HG03139 (cell line): ENCODE data around the gene EML6.
A peak's percentile ranks its signal among the peaks of the same experiment; 100 is the strongest.
"Not testable (repeated sequence)": the region's sequence is repeated elsewhere in the genome, so short reads cannot be mapped to it uniquely, and the experiment has no call there.

Experiments
- ATAC-seq: cut with Tn5 transposase; IDR thresholded peaks from one replicate; pipeline ENCODE4 v1.9.1; 2021; ENCODE audit not compliant: unreplicated experiment

Gene EML6

GRCh38 chr2:54986264-54986663, 262.8 kb downstream of the EML6 start:
- ATAC-seq = no peak

DNA sequence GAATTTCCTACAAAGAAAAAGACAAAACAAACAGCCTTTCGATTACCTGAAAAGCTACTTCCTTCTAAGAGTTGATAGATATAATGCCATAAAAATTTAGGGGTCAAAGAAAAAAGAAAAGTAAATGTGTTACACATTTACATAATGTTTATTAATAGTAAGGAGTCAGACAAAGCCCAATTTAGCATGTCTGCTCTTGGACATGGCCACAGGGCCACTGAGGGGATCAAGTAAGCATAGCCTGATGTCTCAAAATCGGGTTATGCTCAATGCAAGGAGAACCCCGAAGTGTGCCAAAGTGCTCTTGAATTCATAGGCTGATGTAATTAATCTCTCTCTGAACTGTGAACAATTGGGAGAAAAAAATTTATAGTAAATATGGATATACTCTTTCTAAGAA, 265.1 kb downstream of the EML6 start:
- no peak for ATAC-seq

GRCh38 chr2:54990694-54991093, 267.2 kb downstream of the EML6 start:
- not testable (repeated sequence) for ATAC-seq

DNA sequence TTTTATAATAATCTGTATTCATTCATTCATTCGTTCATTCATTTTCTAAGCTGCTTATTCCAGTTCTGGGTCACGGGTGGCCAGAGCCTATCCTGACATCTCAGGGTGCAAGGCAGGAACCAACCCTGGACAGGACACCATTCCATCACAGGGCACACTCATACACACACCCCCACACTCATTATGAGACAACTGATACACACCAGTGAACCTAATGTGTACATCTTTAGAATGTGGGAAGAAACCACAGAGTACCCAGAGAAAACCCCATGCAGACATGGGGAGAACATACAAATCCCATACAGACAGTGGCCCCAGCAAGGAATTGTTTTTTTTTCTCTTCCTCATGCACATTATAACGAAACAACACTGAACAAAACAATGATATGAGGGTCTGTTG, 272.1 kb downstream of the EML6 start:
- ATAC-seq = no peak

DNA sequence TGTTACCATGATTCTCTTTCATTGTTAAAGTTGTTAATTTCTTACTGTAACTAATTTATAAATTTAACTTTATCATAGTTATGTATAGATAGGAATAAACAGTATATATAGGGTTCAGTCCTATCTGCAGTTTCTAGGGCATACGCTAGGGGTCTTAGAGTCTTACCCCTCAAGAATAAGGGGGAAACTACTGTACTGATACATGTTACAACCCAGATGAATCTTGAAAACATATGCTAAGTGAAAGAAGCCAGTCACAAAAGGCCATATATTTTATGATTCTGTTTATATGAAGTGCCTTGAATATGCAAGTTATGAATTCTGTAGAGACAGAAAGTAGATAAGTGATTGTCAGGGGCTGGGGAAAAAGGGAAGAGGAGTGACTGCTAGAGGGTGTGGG, 274.4 kb downstream of the EML6 start:
- ATAC-seq = no peak

GRCh38 chr2:54999182-54999581, 275.7 kb downstream of the EML6 start:
- ATAC-seq = no peak

- no peak for ATAC-seq
Measured at GRCh38 chr2:55000341-55000740, 276.9 kb downstream of the EML6 start.

DNA sequence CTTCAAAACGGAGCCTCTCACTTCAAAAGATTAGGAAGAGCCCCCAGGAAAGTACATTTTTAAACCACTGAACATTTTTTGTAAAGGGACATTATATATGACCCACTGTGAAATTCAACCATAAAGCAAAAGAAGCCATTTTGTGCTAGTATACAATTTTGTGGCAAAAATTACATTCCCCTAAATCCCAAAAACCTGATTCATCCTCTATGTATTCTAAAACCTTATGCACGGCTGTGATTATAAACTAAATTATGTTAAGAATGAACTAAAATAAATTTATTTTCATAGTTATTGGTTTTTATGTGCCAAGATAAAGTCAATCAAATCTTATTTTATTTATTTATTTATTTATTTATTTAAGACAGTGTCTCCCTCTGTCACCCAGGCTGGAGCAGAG, 278.3 kb downstream of the EML6 start:
- ATAC-seq = no peak

GRCh38 chr2:55003706-55004639, 280.5 kb downstream of the EML6 start:
- ATAC-seq = no peak

DNA sequence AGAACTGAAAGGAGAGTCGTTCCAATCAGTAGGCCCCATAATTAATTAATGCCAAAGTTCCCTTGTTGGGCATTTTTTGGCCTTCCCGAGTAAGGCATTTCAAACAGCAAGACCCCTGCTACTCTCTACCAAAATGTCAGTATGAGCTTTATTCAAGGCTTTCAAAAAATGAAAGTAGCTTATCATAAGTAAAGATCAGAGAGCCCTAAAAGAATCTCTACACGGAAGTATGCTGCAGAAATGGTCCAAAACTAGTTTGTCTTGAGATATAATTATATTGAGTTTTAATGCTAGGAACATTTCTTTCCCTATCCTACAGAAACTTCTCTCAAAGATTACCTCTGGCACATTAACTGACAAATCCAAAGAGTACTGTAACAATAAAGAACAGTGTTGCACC, 282.8 kb downstream of the EML6 start:
- no peak for ATAC-seq

DNA sequence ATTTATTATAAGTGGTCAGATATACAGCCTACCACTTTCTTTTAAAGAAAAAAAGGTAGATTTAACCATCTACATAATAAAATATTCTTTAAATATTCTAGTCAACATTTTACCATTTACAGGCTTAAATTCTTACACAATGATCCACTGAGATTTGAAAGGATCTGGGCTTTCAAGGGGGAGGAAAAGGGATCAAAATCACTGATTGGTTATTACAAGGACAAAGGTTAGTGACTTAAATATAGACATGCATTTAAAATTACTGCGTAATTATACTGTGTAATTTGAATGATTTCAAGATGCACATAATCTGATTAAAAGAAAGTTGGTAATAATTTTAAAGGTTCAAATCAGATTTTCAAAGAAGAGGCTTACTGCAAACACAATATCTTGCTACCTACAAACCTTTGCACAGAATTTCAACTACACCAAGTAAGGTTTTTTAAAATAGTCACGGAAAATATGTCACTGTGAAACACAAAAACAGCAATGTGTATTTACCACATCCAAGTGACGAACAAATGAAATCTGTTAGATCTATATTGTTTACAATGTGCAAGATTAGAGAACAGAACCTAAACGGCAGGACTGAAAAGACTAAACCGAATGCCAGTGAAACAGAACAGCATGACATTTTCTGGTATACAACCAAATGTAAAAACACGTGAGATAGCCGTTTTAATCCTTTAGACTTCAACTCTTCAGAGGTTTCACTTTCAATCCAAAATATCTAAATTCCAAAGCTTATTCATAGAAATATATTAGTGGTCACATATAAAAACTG, 286.0 kb downstream of the EML6 start:
- ATAC-seq = no peak

DNA sequence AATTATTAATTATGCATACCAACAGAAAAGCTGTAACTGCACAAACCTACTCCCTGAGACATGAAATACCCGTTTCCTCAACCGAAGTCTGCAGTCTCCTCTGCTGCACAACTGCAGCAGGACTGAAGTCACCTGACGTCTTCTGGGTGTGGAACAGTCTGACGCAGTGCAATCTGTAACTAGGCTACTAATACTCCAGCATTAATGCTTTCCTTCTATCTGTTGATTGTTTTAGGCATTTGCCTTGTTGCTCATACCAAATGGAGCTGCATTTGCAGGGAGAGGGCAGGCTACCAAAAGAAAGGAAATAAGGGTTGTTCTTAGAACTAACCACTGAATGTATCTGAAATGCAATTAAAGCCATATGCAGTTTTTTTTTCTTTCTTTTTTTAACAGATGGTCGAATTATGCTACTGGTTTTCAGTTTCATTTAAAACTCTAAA, 286.7 kb downstream of the EML6 start:
- peak; percentile 92 for ATAC-seq

GRCh38 chr2:55010915-55011314, 287.5 kb downstream of the EML6 start:
- no peak for ATAC-seq

DNA sequence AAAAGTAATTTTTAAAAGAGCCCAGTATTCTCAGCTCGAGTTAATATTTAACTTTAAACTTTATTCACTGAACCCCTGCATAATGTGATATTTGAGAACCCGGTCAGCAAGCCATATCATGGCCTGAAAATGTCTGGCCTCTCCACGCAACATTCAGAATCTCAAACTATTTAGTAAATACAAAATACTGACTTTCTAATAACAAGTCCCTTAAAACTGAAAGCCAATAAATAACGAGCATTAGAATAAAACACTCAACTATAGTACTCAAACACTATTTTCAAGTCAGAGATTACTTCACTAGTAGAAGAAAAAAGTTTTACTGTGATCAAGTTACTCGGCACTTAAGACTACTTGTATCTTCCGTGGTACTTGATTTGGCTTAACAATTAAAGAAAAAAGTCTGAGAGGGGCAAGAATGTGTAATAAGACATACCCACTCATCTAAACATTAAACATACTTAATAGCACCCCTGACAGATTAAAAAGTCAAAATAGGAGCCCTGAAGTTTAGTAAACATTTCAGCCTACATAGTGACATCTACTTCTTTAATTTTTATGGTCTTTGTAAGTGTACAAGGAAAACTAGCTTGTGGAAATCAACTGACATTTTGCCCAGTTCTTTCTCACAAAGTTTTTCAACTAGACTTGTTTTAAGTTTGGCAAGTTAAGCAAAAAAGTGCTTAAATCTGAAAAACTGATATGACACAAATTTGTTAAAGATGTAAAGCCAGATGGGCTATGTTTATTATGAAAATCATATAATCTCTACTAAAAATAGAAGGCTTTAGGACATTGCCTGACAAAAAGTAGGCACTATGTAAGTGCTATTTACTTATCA, 288.6 kb downstream of the EML6 start:
- ATAC-seq = no peak

DNA sequence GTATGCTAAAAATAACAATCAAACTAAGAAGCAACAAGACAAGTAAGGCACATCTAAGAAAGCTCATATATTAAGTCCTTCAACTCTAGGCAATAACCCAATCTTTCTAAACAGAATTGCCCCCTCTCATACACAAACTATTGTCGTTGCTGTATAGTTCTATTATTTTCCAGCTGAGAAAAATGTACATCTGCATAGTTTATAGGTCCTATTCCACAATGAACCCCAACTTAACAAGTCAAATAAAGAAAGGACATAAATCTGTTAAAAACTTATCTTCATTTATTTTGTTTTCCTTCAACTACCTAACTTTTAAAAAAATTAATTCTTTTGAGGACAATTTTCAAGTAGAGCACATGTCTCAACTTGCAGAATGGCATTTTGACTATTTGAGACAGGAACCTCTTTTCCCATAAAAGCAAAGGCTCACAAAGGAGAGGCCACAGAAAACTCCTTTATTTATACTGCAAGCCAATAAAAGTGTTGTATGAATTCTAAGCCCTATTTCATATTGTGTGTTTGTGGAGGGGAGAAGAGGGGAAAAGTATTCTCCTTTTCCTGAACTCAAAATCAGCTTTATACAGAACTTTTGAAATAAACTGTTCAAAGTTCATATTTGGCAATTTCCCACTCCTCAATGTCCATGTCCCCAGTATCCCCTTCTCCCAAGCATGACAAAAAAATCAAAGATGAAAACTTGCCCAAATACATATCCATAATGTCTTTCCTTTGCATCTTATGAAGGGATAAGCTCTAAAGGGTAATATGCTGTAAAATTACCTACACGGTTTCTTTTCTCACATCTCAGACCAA, 289.4 kb downstream of the EML6 start:
- no peak for ATAC-seq

DNA sequence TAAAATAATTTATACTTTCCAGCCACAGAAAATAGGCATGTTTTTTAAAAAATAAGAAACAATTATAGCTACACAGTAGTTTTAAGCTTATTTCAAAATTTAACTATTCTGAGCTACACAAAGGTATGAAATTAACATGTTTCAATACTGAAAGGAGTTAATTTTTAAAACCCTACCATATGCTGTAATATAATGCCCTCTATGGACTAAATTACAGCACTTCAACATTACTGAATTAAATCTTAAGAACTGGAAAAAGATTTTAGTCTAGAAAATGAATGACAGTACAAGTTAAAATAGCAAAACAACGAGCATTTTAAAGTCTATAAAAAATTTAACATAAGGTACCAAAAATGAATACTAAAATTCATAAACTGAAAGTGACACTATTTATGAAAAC, 290.5 kb downstream of the EML6 start:
- no peak for ATAC-seq

- no peak for ATAC-seq
Measured at GRCh38 chr2:55014962-55015939, 291.8 kb downstream of the EML6 start.

DNA sequence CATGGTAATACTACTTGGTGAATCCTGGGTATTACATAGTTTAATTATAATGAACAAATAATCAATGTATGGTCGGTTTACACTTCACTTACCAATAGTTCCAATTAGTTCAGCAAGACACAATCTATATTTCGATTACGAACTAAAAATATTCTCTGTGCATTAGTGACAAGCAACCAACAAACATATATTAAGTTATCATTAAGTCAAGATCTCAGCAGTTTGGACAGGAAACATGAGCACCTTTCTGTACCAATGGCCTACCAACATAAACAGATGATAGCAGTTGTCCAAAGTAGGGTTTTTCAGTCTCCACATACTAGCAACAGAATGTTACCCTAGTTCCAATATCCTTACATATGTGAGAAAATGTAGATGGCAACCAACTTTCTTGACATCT, 294.0 kb downstream of the EML6 start:
- ATAC-seq = no peak

DNA sequence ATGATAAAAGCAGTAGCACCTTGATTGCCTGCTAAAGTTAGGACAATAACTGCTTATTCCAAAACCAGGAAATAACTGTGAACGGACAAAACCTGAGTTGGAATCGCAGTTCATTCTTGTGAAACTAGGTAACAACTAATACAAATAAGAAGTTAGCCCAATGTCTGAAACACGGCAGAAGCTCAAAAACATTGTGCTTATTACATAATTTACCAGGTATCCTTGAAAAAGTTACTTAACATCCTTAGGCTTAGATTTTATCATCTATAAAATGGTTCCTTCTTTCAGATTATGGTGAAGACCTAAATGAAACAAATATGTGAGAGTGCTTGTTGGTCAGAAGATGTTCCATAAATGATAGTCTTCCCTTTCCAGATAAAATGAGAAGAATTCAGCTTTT, 294.4 kb downstream of the EML6 start:
- ATAC-seq = no peak
